H1 (cell line): Measurements from ENCODE around the gene FAM53B. TPM values are rescaled to one million over a fixed set of nuclear protein-coding genes. Genes with fewer than 3 reads are reported as not detected.

Experiments
- CTCF ChIA-PET: fragments of 300-600 bp; sonication (Branson Sonifier 250); formaldehyde crosslinking; loops from one replicate; lab custom pipeline; 2021; ENCODE audit not compliant: partially characterized antibody; lab: Charles Lee
- POLR2A ChIA-PET: fragments of 300-600 bp; sonication (Branson Sonifier 250); formaldehyde crosslinking; loops from one replicate; lab custom pipeline; 2021; ENCODE audit warnings: inconsistent platforms; ENCODE audit not compliant: partially characterized antibody; lab: Charles Lee
- DNase-seq, 2 experiments: peaks; one replicate each; pipeline versions ENCODE4 v3.0.0 to v3.0.0-alpha.2; 2010 to 2022; ENCODE audit warnings: low spot score in 2 of 2, low read depth in 1 of 2, mixed read lengths in 1 of 2
- FAIRE-seq: peaks from 2 replicates; lab custom pipeline; 2011; peaks lifted over from hg19 to GRCh38; lab: Jason Lieb, UNC
- H2AFZ ChIP-seq: 2 replicates; pipeline ENCODE4 v1.8.1; 2012; ENCODE audit warnings: low read length, inconsistent platforms
- H2AK5ac ChIP-seq: 2 replicates; pipeline ENCODE4 v1.6.1; 2013; ENCODE audit warnings: low read depth, low read length
- H2BK120ac ChIP-seq: replicated peaks from 2 replicates; pipeline ENCODE3; 2013; ENCODE audit warnings: low read depth, low read length, inconsistent platforms
- H2BK12ac ChIP-seq: 2 replicates; pipeline ENCODE4 v1.6.1; 2013; ENCODE audit warnings: low read depth, low read length
- H2BK15ac ChIP-seq: 2 replicates; pipeline ENCODE4 v1.6.1; 2013; ENCODE audit warnings: low read length
- H2BK20ac ChIP-seq: 2 replicates; pipeline ENCODE4 v1.6.1; 2013; ENCODE audit warnings: low read length
- H2BK5ac ChIP-seq: 2 replicates; pipeline ENCODE4 v1.6.1; 2013; ENCODE audit warnings: low read depth, low read length
- H3K14ac ChIP-seq: 2 replicates; pipeline ENCODE4 v1.6.1; 2013; ENCODE audit warnings: inconsistent platforms; ENCODE audit not compliant: insufficient read length
- H3K18ac ChIP-seq: 2 replicates; pipeline ENCODE4 v1.6.1; 2013; ENCODE audit warnings: low read length; ENCODE audit errors: extremely low read depth
- H3K23ac ChIP-seq: 2 replicates; pipeline ENCODE4 v1.6.1; 2013; ENCODE audit warnings: inconsistent platforms; ENCODE audit not compliant: insufficient read length
- H3K23me2 ChIP-seq: 2 replicates; pipeline ENCODE4 v1.6.1; 2013; ENCODE audit warnings: low read depth, low read length
- H3K27ac ChIP-seq: 2 replicates; pipeline ENCODE4 v1.6.1; 2011; ENCODE audit warnings: low read depth, low read length, inconsistent platforms
- H3K27me3 ChIP-seq, 4 experiments: replicated peaks in 1 of 4; 1 replicate in 1 of 4; 2 replicates in 3 of 4; pipeline versions ENCODE4 v1.6.1 to v1.8.1; 2011 to 2013; ENCODE audit warnings: low read length in 3 of 4, mild to moderate bottlenecking in 3 of 4, inconsistent platforms in 2 of 4, mixed read lengths in 2 of 4, moderate library complexity in 1 of 4; ENCODE audit not compliant: control insufficient read depth in 3 of 4, insufficient read depth in 3 of 4; ENCODE audit errors: extremely low read depth in 1 of 4
- H3K36me3 ChIP-seq, 4 experiments: 2 replicates each; pipeline versions ENCODE4 v1.6.1 to v1.8.1; 2011 to 2013; ENCODE audit warnings: mild to moderate bottlenecking in 4 of 4, low read length in 3 of 4, moderate library complexity in 2 of 4, control low read depth in 1 of 4, inconsistent platforms in 1 of 4; ENCODE audit not compliant: insufficient read depth in 4 of 4, control insufficient read depth in 2 of 4
- H3K4ac ChIP-seq: replicated peaks from 2 replicates; pipeline ENCODE3; 2013; ENCODE audit warnings: low read length, low read depth, mixed read lengths, inconsistent platforms; ENCODE audit not compliant: insufficient read length
- H3K4me1 ChIP-seq, 4 experiments: replicated peaks in 1 of 4; 1 replicate in 1 of 4; 2 replicates in 3 of 4; pipeline versions ENCODE4 v1.6.1 to v1.8.1; 2011 to 2013; ENCODE audit warnings: low read length in 3 of 4, inconsistent platforms in 2 of 4, mixed read lengths in 1 of 4; ENCODE audit not compliant: insufficient read depth in 4 of 4, control insufficient read depth in 3 of 4
- H3K4me2 ChIP-seq, 2 experiments: 2 replicates each; pipeline versions ENCODE4 v1.6.1 to v1.8.1; 2011 to 2013; ENCODE audit warnings: low read depth in 2 of 2, low read length in 2 of 2, control low read depth in 1 of 2, inconsistent platforms in 1 of 2, mild to moderate bottlenecking in 1 of 2; ENCODE audit not compliant: insufficient read depth in 1 of 2
- H3K4me3 ChIP-seq, 4 experiments: fragments of 200-600, 300-600 bp in 1 of 4; sonication (generic), shearing (Covaris generic), sonication (Bioruptor Twin) in 1 of 4; 2 replicates each; pipeline versions ENCODE4 v1.5.1 to v1.8.1; 2011 to 2016; ENCODE audit warnings: low read length in 4 of 4, low read depth in 3 of 4, control low read depth in 2 of 4, inconsistent platforms in 2 of 4, mild to moderate bottlenecking in 2 of 4, mixed read lengths in 1 of 4, moderate library complexity in 1 of 4; ENCODE audit not compliant: insufficient read depth in 2 of 4; ENCODE audit errors: extremely low read depth in 1 of 4
- H3K56ac ChIP-seq: replicated peaks from 2 replicates; pipeline ENCODE3; 2013; ENCODE audit warnings: low read depth, mild to moderate bottlenecking, mixed read lengths, low read length, inconsistent platforms; ENCODE audit not compliant: insufficient read length
- H3K79me1 ChIP-seq: 2 replicates; pipeline ENCODE4 v1.6.1; 2013; ENCODE audit warnings: low read depth, low read length, control low read depth
- H3K79me2 ChIP-seq, 2 experiments: 2 replicates each; pipeline versions ENCODE4 v1.6.1 to v1.8.1; 2012 to 2013; ENCODE audit warnings: low read length in 2 of 2, mild to moderate bottlenecking in 2 of 2, inconsistent platforms in 1 of 2; ENCODE audit not compliant: insufficient read depth in 2 of 2, control insufficient read depth in 1 of 2
- H3K9ac ChIP-seq, 4 experiments: replicated peaks in 1 of 4; 1 replicate in 1 of 4; 2 replicates in 3 of 4; pipeline versions ENCODE4 v1.6.1 to v1.8.1; 2011 to 2013; ENCODE audit warnings: low read depth in 3 of 4, low read length in 3 of 4, control low read depth in 2 of 4, mild to moderate bottlenecking in 2 of 4, moderate library complexity in 2 of 4, inconsistent platforms in 1 of 4; ENCODE audit errors: extremely low read depth in 1 of 4
- H3K9me3 ChIP-seq, 2 experiments: 2 replicates each; pipeline versions ENCODE4 v1.6.1 to v1.8.1; 2012 to 2013; ENCODE audit warnings: mild to moderate bottlenecking in 2 of 2, moderate library complexity in 2 of 2, control low read depth in 1 of 2, inconsistent platforms in 1 of 2, low read depth in 1 of 2, low read length in 1 of 2, mixed read lengths in 1 of 2; ENCODE audit not compliant: insufficient read depth in 2 of 2
- H4K20me1 ChIP-seq, 2 experiments: replicated peaks in 1 of 2; 2 replicates each; pipeline versions ENCODE3 to v1.8.1; 2011 to 2013; ENCODE audit warnings: inconsistent platforms in 2 of 2, low read length in 2 of 2, mild to moderate bottlenecking in 1 of 2; ENCODE audit not compliant: insufficient read depth in 2 of 2, control insufficient read depth in 1 of 2
- H4K5ac ChIP-seq: 2 replicates; pipeline ENCODE4 v1.6.1; 2013; ENCODE audit warnings: low read length, low read depth, mixed read lengths, inconsistent platforms; ENCODE audit not compliant: insufficient read length
- H4K8ac ChIP-seq: 2 replicates; pipeline ENCODE4 v1.8.0; 2013; ENCODE audit warnings: mild to moderate bottlenecking, moderate library complexity, low read length, inconsistent platforms; ENCODE audit not compliant: insufficient read depth; ENCODE audit errors: extremely low read depth
- H4K91ac ChIP-seq: replicated peaks from 2 replicates; pipeline ENCODE3; 2013; ENCODE audit warnings: low read length, mixed read lengths, inconsistent platforms; ENCODE audit not compliant: insufficient read length
- ASH2L ChIP-seq: fragments of 200-600, 300-600 bp; sonication (generic); IDR thresholded peaks from one replicate; pipeline ENCODE4 v1.7.1; 2017; ENCODE audit warnings: low read length
- CBX5 ChIP-seq: fragments of 300-800, 300-1000 bp; sonication (generic); IDR thresholded peaks from 2 replicates; pipeline ENCODE4 v1.7.1; 2016; ENCODE audit warnings: antibody characterized with exemption, low read length, low read depth
- CHD1 ChIP-seq: IDR thresholded peaks from 2 replicates; pipeline ENCODE4 v1.6.1; 2012; ENCODE audit warnings: low read depth, low read length, improper control_type of control experiment
- CREB1 ChIP-seq: IDR thresholded peaks from 2 replicates; pipeline ENCODE4 v1.6.1; 2012; ENCODE audit warnings: inconsistent platforms
- EZH2 ChIP-seq: fragments of 200-600 bp; sonication (generic); IDR thresholded peaks from 2 replicates; pipeline ENCODE4 v1.7.1; 2012; ENCODE audit warnings: low read depth, mild to moderate bottlenecking, moderate library complexity, low read length, inconsistent platforms; ENCODE audit not compliant: severe bottlenecking
- GTF2F1 ChIP-seq: IDR thresholded peaks from 2 replicates; pipeline ENCODE4 v1.6.1; 2012; ENCODE audit warnings: low read depth, low read length, improper control_type of control experiment, borderline replicate concordance
- KDM5A ChIP-seq: fragments of 200-600 bp; IDR thresholded peaks from 2 replicates; pipeline ENCODE4 v1.7.1; 2012; ENCODE audit warnings: mild to moderate bottlenecking, low read length, inconsistent platforms, mixed read lengths
- NRF1 ChIP-seq: IDR thresholded peaks from 2 replicates; pipeline ENCODE4 v1.6.1; 2011; ENCODE audit warnings: mild to moderate bottlenecking, low read depth, low read length, improper control_type of control experiment
- RXRA ChIP-seq: IDR thresholded peaks from 2 replicates; pipeline ENCODE4 v1.6.1; 2011; ENCODE audit warnings: low read depth, mild to moderate bottlenecking, low read length, moderate library complexity; ENCODE audit not compliant: insufficient read depth
- SIX5 ChIP-seq: IDR thresholded peaks from 2 replicates; pipeline ENCODE4 v1.6.1; 2011; ENCODE audit warnings: mild to moderate bottlenecking, low read depth, low read length
- TAF1 ChIP-seq: IDR thresholded peaks from 2 replicates; pipeline ENCODE4 v1.6.1; 2011; ENCODE audit warnings: mild to moderate bottlenecking, low read depth, low read length
- TBP ChIP-seq: IDR thresholded peaks from 2 replicates; pipeline ENCODE4 v1.6.1; 2011; ENCODE audit warnings: low read depth, low read length, improper control_type of control experiment
- TCF12 ChIP-seq: IDR thresholded peaks from 2 replicates; pipeline ENCODE4 v1.6.1; 2011; ENCODE audit warnings: low read depth, mild to moderate bottlenecking, low read length
- WGBS, 2 experiments: shearing (Covaris generic) in 1 of 2; methylation state at CpG; one replicate each; pipeline versions ENCODE4 v1.1.6 to v1.1.7; 2013 to 2015; ENCODE audit warnings: low lambda C conversion rate in 2 of 2, mixed read lengths in 2 of 2, inconsistent platforms in 1 of 2, low coverage in 1 of 2, missing lambda C conversion rate in 1 of 2; ENCODE audit not compliant: insufficient replicate concordance in 2 of 2, insufficient coverage in 1 of 2, insufficient read length in 1 of 2; ENCODE audit errors: extremely low coverage in 1 of 2, missing lambda C conversion rate in 1 of 2; 5-methylcytosine and 5-hydroxymethylcytosine counted together
- polyA plus RNA-seq, 7 experiments: library from polyadenylated mRNA; depleted of rRNA in 3 of 7; stranded (reverse) in 5 of 7; unstranded in 2 of 7; fragments of >200 nt in 5 of 7; fragments of 200-250 nt in 2 of 7; gene quantifications; 1 replicate in 5 of 7; 2 replicates in 1 of 7; 4 replicates in 1 of 7; pipeline versions ENCODE4 v1.2.1 to v1.2.3, GENCODE V29; 2011 to 2013; ENCODE audit warnings: missing spikeins in 2 of 7, mixed read lengths in 2 of 7
- total RNA-seq: library from RNA; stranded (reverse); fragmentation: NEBNext Ultra II Directional; extraction: Animal tissue kit (Norgen Biotek cat#: 25700); gene quantifications from 2 replicates; pipeline ENCODE4 v1.2.1, GENCODE V29; 2021
- TF ChIP-seq, protein P1 (sequence below): IDR thresholded peaks from 2 replicates; pipeline ENCODE4 v1.6.1; 2012; ENCODE audit warnings: inconsistent platforms

The FAM53B gene
- total and polyA plus RNA-seq, 2 of the 8 experiments (the other 6 are each of a cell fraction or from before 2014, with no cell fraction given), result 5.3 to 14.4 TPM

GRCh38 chr10:124577651-124578050 is 166.5 kb downstream of the FAM53B start:
- CTCF ChIA-PET, result interaction anchor here (0.8 to 1.0 kb wide), 3 partner anchors 12 to 147 kb away, joined by 3 to 4 read pairs (median 3); no protein-coding TSS in a partner anchor
- no peaks in the 10 kb centered on the region for H3K23me2 ChIP-seq
- POLR2A ChIA-PET, result no interaction called here
- H4K5ac ChIP-seq, result no peak overlapping the region
- 0 out of 2 replicates have a peak overlapping the region, but pooled peaks have one; percentile 16 for H2BK15ac ChIP-seq
- no peak overlapping the region for H3K9ac ChIP-seq
- no peaks in the 10 kb centered on the region for H3K27me3 ChIP-seq
- no peak overlapping the region for H3K56ac ChIP-seq
- peaks cover 2 to 7% of the 10 kb centered on the region in 2 experiments for H4K20me1 ChIP-seq
- H3K79me2 ChIP-seq, result no peaks in the 10 kb centered on the region
- H2BK20ac ChIP-seq, result no peak overlapping the region
- FAIRE-seq, result no peak
- H2BK12ac ChIP-seq, result no peak overlapping the region
- H3K4ac ChIP-seq, result no peak overlapping the region
- no peak overlapping the region for H3K18ac ChIP-seq
- no peaks in the 10 kb centered on the region for H3K36me3 ChIP-seq
- H3K27ac ChIP-seq, result no peak overlapping the region
- H3K79me1 ChIP-seq, result no peaks in the 10 kb centered on the region; the same call in 1 of the 2 replicates
- H4K91ac ChIP-seq, result no peak overlapping the region
- no peak for TF ChIP-seq SIX5
- TF ChIP-seq TBP, result no peak
- TF ChIP-seq RXRA, result no peak
- TF ChIP-seq KDM5A, result no peak
- TF ChIP-seq, protein P1, sequence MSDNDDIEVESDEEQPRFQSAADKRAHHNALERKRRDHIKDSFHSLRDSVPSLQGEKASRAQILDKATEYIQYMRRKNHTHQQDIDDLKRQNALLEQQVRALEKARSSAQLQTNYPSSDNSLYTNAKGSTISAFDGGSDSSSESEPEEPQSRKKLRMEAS, result no peak
- TF ChIP-seq TAF1, result no peak
- no peak for TF ChIP-seq EZH2
- TF ChIP-seq NRF1, result no peak
- no peak for TF ChIP-seq ASH2L
- no peak for TF ChIP-seq CBX5
- no peak for TF ChIP-seq TCF12
- TF ChIP-seq CREB1, result no peak
- no peak for TF ChIP-seq GTF2F1
- TF ChIP-seq CHD1, result no peak
- H4K8ac ChIP-seq, result no peak overlapping the region; the same call in 1 of the 2 replicates
- H3K9me3 ChIP-seq, result 0 out of 4 replicates have a peak, but pooled peaks cover 0 to 7% of the 10 kb centered on the region in 2 experiments
- 89% methylated on average over 3 of the region's 3 CpGs; no CpG with 5 or more reads in 1 of the 2 experiments for WGBS, 2 experiments
- no peak overlapping the region for H2AFZ ChIP-seq
- no peak overlapping the region for H2BK120ac ChIP-seq
- H3K23ac ChIP-seq, result no peak overlapping the region
- no peak overlapping the region for H3K4me3 ChIP-seq
- no peak for DNase-seq
- H2BK5ac ChIP-seq, result peak overlapping the region; percentile 21; the same call in 1 of the 2 replicates
- no peak overlapping the region for H3K14ac ChIP-seq
- H3K4me1 ChIP-seq, result no peaks in the 10 kb centered on the region; a peak in 1 of 7 replicates
- no peak overlapping the region for H2AK5ac ChIP-seq
- no peak overlapping the region for H3K4me2 ChIP-seq
